ENCODE measurements around the gene NDC1.

Gene NDC1

DNA sequence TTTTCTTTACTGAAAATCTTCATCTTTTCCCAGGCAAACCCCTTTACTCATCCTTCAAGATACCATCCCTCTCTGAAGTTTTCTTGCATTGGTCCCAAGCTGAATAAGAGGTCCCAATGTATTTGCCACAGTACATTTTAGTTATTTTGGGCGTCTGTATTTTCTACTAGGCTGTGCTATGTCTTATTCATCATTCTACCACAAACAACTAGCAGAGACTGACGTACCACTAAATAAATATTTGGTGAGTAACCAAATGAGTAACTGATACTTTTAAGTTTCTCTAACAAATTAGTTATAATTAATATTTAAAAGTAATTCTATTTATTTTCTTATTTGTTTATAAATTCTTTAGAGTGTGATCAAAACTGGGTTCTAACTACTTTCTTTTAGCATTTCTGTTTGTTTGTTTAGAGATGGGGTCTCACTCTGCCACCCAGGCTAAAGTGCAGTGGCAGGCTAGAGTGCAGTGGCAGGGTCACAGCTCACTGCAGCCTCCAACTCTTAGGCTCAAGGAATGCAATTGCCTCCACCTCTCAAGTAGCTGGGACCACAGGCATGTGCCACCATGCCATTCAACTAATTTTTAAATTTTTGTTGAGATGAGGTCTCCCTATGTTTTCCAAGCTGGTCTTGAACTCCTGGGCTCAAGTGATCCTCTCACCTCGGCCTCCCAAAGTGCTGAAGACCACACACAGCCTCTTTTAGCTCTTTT is 33.1 kb downstream of the NDC1 start:
- no peak overlapping the region for H3K27ac ChIP-seq (ENCODE audit: low read depth, low read length)
- no peak overlapping the region for H3K9ac ChIP-seq (ENCODE audit: low read depth in 1 of 2, low read length in 2 of 2)
- no peaks in the 10 kb centered on the region for H3K4me1 ChIP-seq (ENCODE audit: control insufficient read depth in 1 of 2, insufficient read depth in 2 of 2, low read length in 2 of 2)
- H3K36me3 ChIP-seq (ENCODE audit: control insufficient read depth in 1 of 2, insufficient read depth in 2 of 2, low read length in 2 of 2), result peaks cover 3 to 37% of the 10 kb centered on the region in 2 donors
- no peaks in the 10 kb centered on the region for H3K27me3 ChIP-seq (ENCODE audit: control insufficient read depth in 1 of 2, insufficient read depth in 2 of 2, low read length in 2 of 2)
- H3K4me3 ChIP-seq (ENCODE audit: low read depth in 1 of 2, low read length in 2 of 2), result no peak overlapping the region
- no peaks in the 10 kb centered on the region for H3K9me3 ChIP-seq (ENCODE audit: control insufficient read depth in 1 of 2, low read length in 2 of 2)

DNA sequence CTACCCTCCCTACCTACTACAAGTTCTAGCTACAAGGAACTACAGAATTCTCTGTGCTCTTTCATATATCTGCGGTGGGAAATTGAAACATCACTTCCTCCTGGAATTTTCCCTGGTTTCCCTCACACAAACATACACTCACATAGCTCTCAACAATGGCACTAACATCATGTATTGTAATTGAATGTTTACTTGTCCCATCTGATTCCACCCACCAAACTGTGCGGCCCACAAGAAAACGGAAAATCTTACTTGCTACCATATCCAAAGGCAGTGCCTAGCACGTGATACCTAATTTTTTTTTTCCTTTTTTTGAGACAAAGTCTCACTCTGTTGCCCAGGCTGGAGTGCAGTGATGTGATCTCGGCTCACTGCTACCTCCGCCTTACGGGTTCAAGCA is 33.9 kb downstream of the NDC1 start:
- no peak overlapping the region for H3K4me3 ChIP-seq (ENCODE audit: low read depth in 1 of 2, low read length in 2 of 2)

DNA sequence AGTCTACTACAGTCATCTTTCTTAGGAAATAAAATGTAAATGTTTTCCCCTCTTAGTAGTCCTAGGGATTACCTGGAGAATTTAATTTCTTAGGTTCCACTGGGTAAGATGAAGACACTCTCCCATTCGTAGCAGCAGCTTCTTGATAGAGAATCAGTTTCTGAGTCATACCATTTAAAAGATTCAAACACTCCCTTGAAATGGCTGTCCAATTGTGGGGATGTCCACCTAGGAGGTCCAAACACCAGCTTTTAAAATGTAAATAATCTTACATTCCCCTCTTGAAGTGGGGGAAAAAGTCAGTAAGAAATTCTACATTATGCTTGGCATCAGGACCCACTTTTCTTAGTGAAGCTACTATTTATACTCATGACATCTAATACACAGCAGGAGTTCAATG is 37.5 kb downstream of the NDC1 start:
- no peaks in the 10 kb centered on the region for H3K9me3 ChIP-seq (ENCODE audit: control insufficient read depth in 1 of 2, low read length in 2 of 2)
- no peaks in the 10 kb centered on the region for H3K4me1 ChIP-seq (ENCODE audit: control insufficient read depth in 1 of 2, insufficient read depth in 2 of 2, low read length in 2 of 2)
- H3K9ac ChIP-seq (ENCODE audit: low read depth in 1 of 2, low read length in 2 of 2), result no peak overlapping the region
- H3K27me3 ChIP-seq (ENCODE audit: control insufficient read depth in 1 of 2, insufficient read depth in 2 of 2, low read length in 2 of 2), result no peaks in the 10 kb centered on the region
- peaks cover 0 to 31% of the 10 kb centered on the region in 2 donors for H3K36me3 ChIP-seq (ENCODE audit: control insufficient read depth in 1 of 2, insufficient read depth in 2 of 2, low read length in 2 of 2)
- H3K4me3 ChIP-seq (ENCODE audit: low read depth in 1 of 2, low read length in 2 of 2), result no peak overlapping the region
- no peak overlapping the region for H3K27ac ChIP-seq (ENCODE audit: low read depth, low read length)

More for the DNA sequence above, 33.9 kb downstream of the NDC1 start:
- Histone ChIP-seq H3K4me1 (ENCODE audit: control insufficient read depth in 1 of 2, insufficient read depth in 2 of 2, low read length in 2 of 2) (no peaks in the 10 kb centered on the region), H3K9me3 (ENCODE audit: control insufficient read depth in 1 of 2, low read length in 2 of 2) (no peaks in the 10 kb centered on the region), H3K27me3 (ENCODE audit: control insufficient read depth in 1 of 2, insufficient read depth in 2 of 2, low read length in 2 of 2) (no peaks in the 10 kb centered on the region), H3K27ac (ENCODE audit: low read depth, low read length) (no peak overlapping the region), H3K9ac (ENCODE audit: low read depth in 1 of 2, low read length in 2 of 2) (no peak overlapping the region), H3K36me3 (ENCODE audit: control insufficient read depth in 1 of 2, insufficient read depth in 2 of 2, low read length in 2 of 2) (peaks cover 3 to 42% of the 10 kb centered on the region in 2 donors)

DNA sequence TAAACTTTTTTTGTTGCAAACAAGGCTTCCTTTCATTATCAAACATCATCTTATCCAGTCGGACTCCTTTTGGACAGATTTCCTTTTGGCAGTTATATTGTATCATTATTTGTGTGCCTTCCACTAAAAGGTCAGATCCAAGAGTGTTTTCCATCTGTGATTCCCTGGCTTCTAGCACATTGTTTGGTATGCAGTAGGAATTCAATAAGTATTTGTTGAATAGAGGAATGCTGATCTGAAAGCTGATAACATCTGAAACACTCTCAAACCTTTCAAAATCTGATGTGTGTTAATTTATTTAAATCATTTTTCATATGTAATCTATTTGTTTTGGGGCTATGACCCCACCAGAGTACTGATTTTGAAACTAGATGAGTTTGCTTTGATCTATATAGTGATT is 39.0 kb downstream of the NDC1 start:
- Histone ChIP-seq H3K27ac (ENCODE audit: low read depth, low read length) (no peak overlapping the region), H3K36me3 (ENCODE audit: control insufficient read depth in 1 of 2, insufficient read depth in 2 of 2, low read length in 2 of 2) (peaks cover 0 to 33% of the 10 kb centered on the region in 2 donors), H3K4me3 (ENCODE audit: low read depth in 1 of 2, low read length in 2 of 2) (no peak overlapping the region), H3K27me3 (ENCODE audit: control insufficient read depth in 1 of 2, insufficient read depth in 2 of 2, low read length in 2 of 2) (no peaks in the 10 kb centered on the region), H3K9ac (ENCODE audit: low read depth in 1 of 2, low read length in 2 of 2) (no peak overlapping the region), H3K9me3 (ENCODE audit: control insufficient read depth in 1 of 2, low read length in 2 of 2) (no peaks in the 10 kb centered on the region), H3K4me1 (ENCODE audit: control insufficient read depth in 1 of 2, insufficient read depth in 2 of 2, low read length in 2 of 2) (no peaks in the 10 kb centered on the region)

DNA sequence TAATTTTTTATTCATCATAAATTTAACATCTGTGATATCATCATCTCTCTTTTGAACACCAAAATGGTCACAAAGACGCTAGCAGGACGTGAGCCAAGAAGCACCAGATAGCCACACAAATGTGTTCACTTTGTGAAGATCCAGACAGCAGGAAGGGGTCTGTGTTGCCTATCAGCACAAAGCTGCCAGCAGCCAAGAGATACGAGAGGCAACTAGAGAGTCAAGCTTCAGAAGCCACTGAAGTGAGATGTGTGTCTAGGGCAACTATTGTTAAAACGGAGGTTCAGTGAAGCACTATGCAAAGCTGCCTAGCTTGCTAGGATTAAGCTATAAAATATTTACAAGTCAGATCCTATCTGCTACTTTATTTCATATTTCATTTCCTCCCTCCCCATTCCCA is 45.3 kb downstream of the NDC1 start:
- H3K9ac ChIP-seq (ENCODE audit: low read depth in 1 of 2, low read length in 2 of 2), result no peak overlapping the region
- H3K27ac ChIP-seq (ENCODE audit: low read depth, low read length), result no peak overlapping the region
- no peaks in the 10 kb centered on the region for H3K4me1 ChIP-seq (ENCODE audit: control insufficient read depth in 1 of 2, insufficient read depth in 2 of 2, low read length in 2 of 2)
- H3K9me3 ChIP-seq (ENCODE audit: control insufficient read depth in 1 of 2, low read length in 2 of 2), result no peaks in the 10 kb centered on the region
- no peak overlapping the region for H3K4me3 ChIP-seq (ENCODE audit: low read depth in 1 of 2, low read length in 2 of 2)
- no peaks in the 10 kb centered on the region for H3K27me3 ChIP-seq (ENCODE audit: control insufficient read depth in 1 of 2, insufficient read depth in 2 of 2, low read length in 2 of 2)
- peaks cover 4 to 21% of the 10 kb centered on the region in 2 donors for H3K36me3 ChIP-seq (ENCODE audit: control insufficient read depth in 1 of 2, insufficient read depth in 2 of 2, low read length in 2 of 2)

DNA sequence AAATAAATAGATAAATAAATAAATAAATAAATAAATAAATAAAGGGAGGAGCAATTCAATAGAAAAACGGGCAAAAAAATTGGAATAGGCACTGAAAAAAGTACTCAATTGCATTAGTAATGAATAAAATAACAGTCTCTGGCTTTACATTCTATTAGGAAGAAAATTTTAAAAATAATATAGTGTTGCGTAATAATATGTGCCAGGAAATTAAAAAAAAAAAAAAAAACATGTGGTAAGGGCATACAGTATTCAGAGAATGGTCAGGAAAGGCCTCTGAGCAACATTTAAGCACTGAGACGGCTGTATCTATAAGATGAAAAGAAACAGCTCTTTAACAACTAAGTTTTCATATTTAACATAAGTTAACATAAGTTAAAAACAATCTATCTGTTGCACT is 50.4 kb downstream of the NDC1 start:
- no peaks in the 10 kb centered on the region for H3K4me1 ChIP-seq (ENCODE audit: control insufficient read depth in 1 of 2, insufficient read depth in 2 of 2, low read length in 2 of 2)

DNA sequence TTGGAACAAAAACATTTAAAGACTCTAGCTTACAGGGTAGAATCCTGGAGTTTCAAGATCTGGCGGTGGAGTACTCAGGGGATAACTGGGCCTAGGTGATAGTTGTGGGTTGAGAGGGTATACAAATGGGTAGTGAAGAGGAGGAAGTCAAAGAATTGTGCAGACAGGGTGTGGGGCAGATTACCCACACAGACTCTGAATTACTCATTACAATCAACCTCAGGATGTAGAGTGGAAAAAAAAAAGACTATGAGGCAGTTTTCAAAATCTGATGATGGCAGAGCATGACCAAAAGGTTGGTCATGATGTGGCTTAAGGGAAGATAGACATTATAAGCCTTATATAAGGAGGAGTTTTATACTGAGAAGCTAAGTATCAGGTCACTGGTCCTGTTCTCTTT is 55.0 kb downstream of the NDC1 start:
- no peaks in the 10 kb centered on the region for H3K27me3 ChIP-seq (ENCODE audit: control insufficient read depth in 1 of 2, insufficient read depth in 2 of 2, low read length in 2 of 2)
- no peak overlapping the region for H3K27ac ChIP-seq (ENCODE audit: low read depth, low read length)
- no peak overlapping the region for H3K9ac ChIP-seq (ENCODE audit: low read depth in 1 of 2, low read length in 2 of 2)
- no peak overlapping the region for H3K4me3 ChIP-seq (ENCODE audit: low read depth in 1 of 2, low read length in 2 of 2)
- no peaks in the 10 kb centered on the region for H3K4me1 ChIP-seq (ENCODE audit: control insufficient read depth in 1 of 2, insufficient read depth in 2 of 2, low read length in 2 of 2)
- H3K36me3 ChIP-seq (ENCODE audit: control insufficient read depth in 1 of 2, insufficient read depth in 2 of 2, low read length in 2 of 2), result peaks cover 3 to 25% of the 10 kb centered on the region in 2 donors
- H3K9me3 ChIP-seq (ENCODE audit: control insufficient read depth in 1 of 2, low read length in 2 of 2), result no peaks in the 10 kb centered on the region

More for the DNA sequence above, 50.4 kb downstream of the NDC1 start:
- H3K27ac ChIP-seq (ENCODE audit: low read depth, low read length), result no peak overlapping the region
- no peak overlapping the region for H3K9ac ChIP-seq (ENCODE audit: low read depth in 1 of 2, low read length in 2 of 2)
- H3K36me3 ChIP-seq (ENCODE audit: control insufficient read depth in 1 of 2, insufficient read depth in 2 of 2, low read length in 2 of 2), result peaks cover 4 to 27% of the 10 kb centered on the region in 2 donors
- H3K9me3 ChIP-seq (ENCODE audit: control insufficient read depth in 1 of 2, low read length in 2 of 2), result no peaks in the 10 kb centered on the region
- H3K4me3 ChIP-seq (ENCODE audit: low read depth in 1 of 2, low read length in 2 of 2), result no peak overlapping the region
- H3K27me3 ChIP-seq (ENCODE audit: control insufficient read depth in 1 of 2, insufficient read depth in 2 of 2, low read length in 2 of 2), result no peaks in the 10 kb centered on the region

DNA sequence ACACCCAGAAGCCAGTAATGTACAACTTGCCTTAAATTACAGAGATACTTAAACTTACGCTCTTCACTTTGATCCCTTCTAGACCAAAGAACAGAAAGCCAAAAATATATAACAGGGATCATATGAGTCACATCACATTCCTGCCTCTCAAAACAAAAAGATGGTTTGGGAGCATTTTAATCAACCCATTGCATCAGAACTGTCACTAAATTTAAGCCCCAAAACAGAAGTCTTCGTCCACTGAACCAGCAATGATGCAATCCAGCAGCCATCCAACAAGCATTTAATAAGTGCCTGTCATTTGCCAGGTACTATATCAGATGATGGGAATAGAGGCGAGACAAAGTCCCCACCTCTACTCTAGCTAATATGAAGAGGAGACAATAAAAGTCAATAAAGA is 56.4 kb downstream of the NDC1 start:
- no peaks in the 10 kb centered on the region for H3K9me3 ChIP-seq (ENCODE audit: control insufficient read depth in 1 of 2, low read length in 2 of 2)
- H3K36me3 ChIP-seq (ENCODE audit: control insufficient read depth in 1 of 2, insufficient read depth in 2 of 2, low read length in 2 of 2), result peaks cover 3 to 15% of the 10 kb centered on the region in 2 donors
- no peaks in the 10 kb centered on the region for H3K27me3 ChIP-seq (ENCODE audit: control insufficient read depth in 1 of 2, insufficient read depth in 2 of 2, low read length in 2 of 2)
- no peak overlapping the region for H3K27ac ChIP-seq (ENCODE audit: low read depth, low read length)
- H3K4me3 ChIP-seq (ENCODE audit: low read depth in 1 of 2, low read length in 2 of 2), result no peak overlapping the region
- no peaks in the 10 kb centered on the region for H3K4me1 ChIP-seq (ENCODE audit: control insufficient read depth in 1 of 2, insufficient read depth in 2 of 2, low read length in 2 of 2)
- H3K9ac ChIP-seq (ENCODE audit: low read depth in 1 of 2, low read length in 2 of 2), result no peak overlapping the region

DNA sequence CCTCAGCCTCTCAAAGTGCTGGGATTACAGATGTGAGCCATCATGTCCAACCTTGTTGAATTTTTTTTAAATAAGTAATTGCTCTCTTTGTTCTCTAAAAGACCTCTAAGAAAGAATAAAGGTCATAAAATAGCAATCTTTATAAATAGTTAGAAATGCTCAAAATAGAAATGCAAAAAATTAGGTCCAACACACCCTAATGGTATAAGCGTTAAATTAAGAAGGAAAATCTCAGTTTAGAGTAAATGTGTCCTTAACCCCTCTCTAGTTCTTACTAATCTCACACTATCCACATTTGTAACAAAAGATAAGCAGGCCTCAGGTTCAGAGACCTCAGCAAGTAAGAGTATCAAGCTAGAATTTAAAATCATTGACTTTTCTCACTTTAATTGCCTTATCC is 60.8 kb downstream of the NDC1 start:
- no peaks in the 10 kb centered on the region for H3K27me3 ChIP-seq (ENCODE audit: control insufficient read depth in 1 of 2, insufficient read depth in 2 of 2, low read length in 2 of 2)
- no peak overlapping the region for H3K4me3 ChIP-seq (ENCODE audit: low read depth in 1 of 2, low read length in 2 of 2)
- no peak overlapping the region for H3K9ac ChIP-seq (ENCODE audit: low read depth in 1 of 2, low read length in 2 of 2)
- no peak overlapping the region for H3K27ac ChIP-seq (ENCODE audit: low read depth, low read length)
- no peaks in the 10 kb centered on the region for H3K9me3 ChIP-seq (ENCODE audit: control insufficient read depth in 1 of 2, low read length in 2 of 2)
- H3K4me1 ChIP-seq (ENCODE audit: control insufficient read depth in 1 of 2, insufficient read depth in 2 of 2, low read length in 2 of 2), result no peaks in the 10 kb centered on the region
- H3K36me3 ChIP-seq (ENCODE audit: control insufficient read depth in 1 of 2, insufficient read depth in 2 of 2, low read length in 2 of 2), result peaks cover 4% of the 10 kb centered on the region in 2 donors

DNA sequence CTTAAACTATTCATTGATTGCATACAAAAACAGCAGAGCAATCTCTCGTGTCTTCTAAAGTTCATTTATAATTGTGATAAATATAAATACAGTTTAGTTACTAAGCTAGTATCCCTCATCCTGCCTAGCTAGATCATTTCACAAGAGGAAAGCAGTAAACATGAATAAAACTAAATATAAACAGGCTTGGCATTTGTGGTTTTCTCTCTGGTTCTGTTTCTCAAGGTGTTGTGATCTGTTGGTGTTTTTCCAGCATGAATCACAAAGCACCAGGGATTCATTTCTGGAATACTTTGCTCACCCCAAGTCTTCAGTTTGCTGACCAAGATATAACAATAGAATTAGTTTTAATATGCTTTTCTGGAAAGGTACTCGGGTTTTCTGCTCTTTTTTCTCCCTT is 66.4 kb downstream of the NDC1 start:
- H3K36me3 ChIP-seq (ENCODE audit: control insufficient read depth in 1 of 2, insufficient read depth in 2 of 2, low read length in 2 of 2), result peaks cover 3 to 8% of the 10 kb centered on the region in 2 donors
- H3K4me3 ChIP-seq (ENCODE audit: low read depth in 1 of 2, low read length in 2 of 2), result no peak overlapping the region
- H3K9ac ChIP-seq (ENCODE audit: low read depth in 1 of 2, low read length in 2 of 2), result no peak overlapping the region
- no peaks in the 10 kb centered on the region for H3K27me3 ChIP-seq (ENCODE audit: control insufficient read depth in 1 of 2, insufficient read depth in 2 of 2, low read length in 2 of 2)
- H3K9me3 ChIP-seq (ENCODE audit: control insufficient read depth in 1 of 2, low read length in 2 of 2), result no peaks in the 10 kb centered on the region
- H3K27ac ChIP-seq (ENCODE audit: low read depth, low read length), result no peak overlapping the region
- H3K4me1 ChIP-seq (ENCODE audit: control insufficient read depth in 1 of 2, insufficient read depth in 2 of 2, low read length in 2 of 2), result no peaks in the 10 kb centered on the region

Measured in duodenal mucosa (tissue), 2 donors.